ENCODE results near the gene KLHL30.

GRCh38 chr2:238170386-238171071, 32.1 kb downstream of the KLHL30 start:
- TF ChIP-seq, protein P1, sequence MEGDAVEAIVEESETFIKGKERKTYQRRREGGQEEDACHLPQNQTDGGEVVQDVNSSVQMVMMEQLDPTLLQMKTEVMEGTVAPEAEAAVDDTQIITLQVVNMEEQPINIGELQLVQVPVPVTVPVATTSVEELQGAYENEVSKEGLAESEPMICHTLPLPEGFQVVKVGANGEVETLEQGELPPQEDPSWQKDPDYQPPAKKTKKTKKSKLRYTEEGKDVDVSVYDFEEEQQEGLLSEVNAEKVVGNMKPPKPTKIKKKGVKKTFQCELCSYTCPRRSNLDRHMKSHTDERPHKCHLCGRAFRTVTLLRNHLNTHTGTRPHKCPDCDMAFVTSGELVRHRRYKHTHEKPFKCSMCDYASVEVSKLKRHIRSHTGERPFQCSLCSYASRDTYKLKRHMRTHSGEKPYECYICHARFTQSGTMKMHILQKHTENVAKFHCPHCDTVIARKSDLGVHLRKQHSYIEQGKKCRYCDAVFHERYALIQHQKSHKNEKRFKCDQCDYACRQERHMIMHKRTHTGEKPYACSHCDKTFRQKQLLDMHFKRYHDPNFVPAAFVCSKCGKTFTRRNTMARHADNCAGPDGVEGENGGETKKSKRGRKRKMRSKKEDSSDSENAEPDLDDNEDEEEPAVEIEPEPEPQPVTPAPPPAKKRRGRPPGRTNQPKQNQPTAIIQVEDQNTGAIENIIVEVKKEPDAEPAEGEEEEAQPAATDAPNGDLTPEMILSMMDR (IDR thresholded peaks at IDR 0.05; ENCODE audit: low read length) = no peak
- TF ChIP-seq EZH2phosphoT487 (IDR thresholded peaks at IDR 0.05; ENCODE audit: low read length) = no peak
- no peak for TF ChIP-seq EZH2 (optimal IDR thresholded peaks at IDR 0.05; ENCODE audit: low read depth, low read length)
